ENCODE data around the gene OAS1. TPM values are rescaled to one million over a fixed set of nuclear protein-coding genes. Genes with fewer than 3 reads are reported as not detected.
"Not testable (repeated sequence)": the region's sequence is repeated elsewhere in the genome, so short reads cannot be mapped to it uniquely, and the experiment has no call there.

OAS1 gene
- total RNA-seq, 2 donors from 2014 or later: 13.8 to 18.1 TPM

GRCh38 chr12:112892856-112893255 lies 13.9 kb upstream of the OAS1 start:
- intact Hi-C loops (cut with DNase I): no loop called here
- no peak for ATAC-seq
- DNase-seq: no peak

- intact Hi-C loops (cut with DNase I): no loop called here
- no peak for ATAC-seq
- DNase-seq: no peak
These were observed 12.6 kb upstream of the OAS1 start for GRCh38 chr12:112894128-112894527.

GRCh38 chr12:112898380-112898779 lies 8.4 kb upstream of the OAS1 start:
- no peak for DNase-seq
- intact Hi-C loops (cut with DNase I): no loop called here
- ATAC-seq: no peak

- DNase-seq (no peak), ATAC-seq (peak in 1 of 2 donors; percentile 21)
- intact Hi-C loops (cut with DNase I): loop anchor here in 1 of 2 donors (5.0 kb wide), 1 partner anchor 127 kb away; no protein-coding TSS in a partner anchor
These were observed 6.2 kb upstream of the OAS1 start for GRCh38 chr12:112900298-112901145.

GRCh38 chr12:112901271-112901670 lies 5.5 kb upstream of the OAS1 start:
- ATAC-seq (no peak), DNase-seq (no peak)
- intact Hi-C loops (cut with DNase I): loop anchor here in 1 of 2 donors (5.0 kb wide), 1 partner anchor 126 kb away; no protein-coding TSS in a partner anchor

- intact Hi-C loops (cut with DNase I): loop anchor here in 1 of 2 donors (5.0 kb wide), 1 partner anchor 123 kb away; no protein-coding TSS in a partner anchor
These were observed 2.2 kb upstream of the OAS1 start for GRCh38 chr12:112904571-112904970.

GRCh38 chr12:112905451-112906089 lies 1.2 kb upstream of the OAS1 start:
- intact Hi-C loops (cut with DNase I): no loop called here

More at GRCh38 chr12:112904571-112904970, 2.2 kb upstream of the OAS1 start:
- DNase-seq (no peak), ATAC-seq (no peak)

GRCh38 chr12:112907415-112908157 lies 824 bp downstream of the OAS1 start:
- DNase-seq (no peak), ATAC-seq (peak; percentile 49 to 61)
- intact Hi-C loops (cut with DNase I): no loop called here

More at GRCh38 chr12:112905451-112906089, 1.2 kb upstream of the OAS1 start:
- DNase-seq (no peak), ATAC-seq (peak in 1 of 2 donors; percentile 15)

GRCh38 chr12:112908548-112908947 lies 1.8 kb downstream of the OAS1 start:
- intact Hi-C loops (cut with DNase I): no loop called here
- no peak for ATAC-seq
- no peak for DNase-seq

GRCh38 chr12:112909693-112910092 lies 2.9 kb downstream of the OAS1 start:
- intact Hi-C loops (cut with DNase I): no loop called here

GRCh38 chr12:112913038-112913688 lies 6.4 kb downstream of the OAS1 start:
- ATAC-seq: no peak
- intact Hi-C loops (cut with DNase I): no loop called here

More at GRCh38 chr12:112909693-112910092, 2.9 kb downstream of the OAS1 start:
- ATAC-seq: no peak
- no peak for DNase-seq

GRCh38 chr12:112913888-112914287 lies 7.1 kb downstream of the OAS1 start:
- ATAC-seq; DNase-seq; intact Hi-C loops (cut with DNase I): not testable (repeated sequence)

More at GRCh38 chr12:112913038-112913688, 6.4 kb downstream of the OAS1 start:
- DNase-seq: no peak

- intact Hi-C loops (cut with DNase I): no loop called here
- ATAC-seq: peak in 1 of 2 donors; percentile 80
- peak; percentile 37 for DNase-seq
These were observed 9.5 kb downstream of the OAS1 start for GRCh38 chr12:112916270-112916669.

GRCh38 chr12:112919121-112919520 lies 12.4 kb downstream of the OAS1 start:
- no peak for ATAC-seq
- intact Hi-C loops (cut with DNase I): no loop called here
- DNase-seq: no peak

- intact Hi-C loops (cut with DNase I): no loop called here
- no peak for DNase-seq
- peak in 1 of 2 donors; percentile 59 for ATAC-seq
These were observed 18.2 kb downstream of the OAS1 start for GRCh38 chr12:112924986-112925385.

- intact Hi-C loops (cut with DNase I); ATAC-seq; DNase-seq: not testable (repeated sequence)
These were observed 19.8 kb downstream of the OAS1 start for GRCh38 chr12:112926416-112927033.

- DNase-seq (no peak), ATAC-seq (no peak)
- intact Hi-C loops (cut with DNase I): no loop called here
These were observed 20.7 kb downstream of the OAS1 start for GRCh38 chr12:112927475-112927874.

GRCh38 chr12:112927925-112928324 lies 21.2 kb downstream of the OAS1 start:
- no peak for ATAC-seq
- DNase-seq: no peak
- intact Hi-C loops (cut with DNase I): no loop called here
